IMR-90 (cell line): ENCODE data around the gene GATAD2A. TPM values are rescaled to one million over a fixed set of nuclear protein-coding genes. Genes with fewer than 3 reads are reported as not detected.
A peak's percentile ranks its signal among the peaks of the same experiment; 100 is the strongest.

Experiments used
- ATAC-seq: fragments of 200-7000 bp; cut with Tn5 transposase; 2 replicates; pipeline ENCODE4 v1.9.1; 2020; ENCODE audit warnings: low read depth, mild to moderate bottlenecking, moderate library complexity
- BruUV-seq: library from RNA; stranded (reverse); fragments of 400-500 nt; replicated peaks from 2 replicates; lab custom pipeline; 2021; lab: Mats Ljungman, UMichigan
- CTCF ChIA-PET: fragments of 300-600 bp; formaldehyde crosslinking; extraction: SDS; loops from one replicate; lab custom pipeline; 2021; ENCODE audit warnings: antibody characterized with exemption; lab: Yijun Ruan, JAX
- POLR2A ChIA-PET: fragments of 300-600 bp; sonication (Branson Sonifier 250); formaldehyde crosslinking; loops from one replicate; lab custom pipeline; 2022; ENCODE audit warnings: antibody characterized with exemption; ENCODE audit not compliant: unreplicated experiment; lab: Charles Lee
- DNase-seq: peaks from one replicate; pipeline ENCODE4 v3.0.0; 2013
- H2AFZ ChIP-seq: replicated peaks from 2 replicates; pipeline ENCODE3; 2013; ENCODE audit warnings: low read length, mild to moderate bottlenecking; ENCODE audit not compliant: poor library complexity
- H2AK5ac ChIP-seq: 2 replicates; pipeline ENCODE4 v1.6.1; 2013; ENCODE audit warnings: low read depth, low read length, inconsistent platforms
- H2AK9ac ChIP-seq: replicated peaks from 2 replicates; pipeline ENCODE3; 2013; ENCODE audit warnings: mild to moderate bottlenecking, low read depth, low read length, moderate library complexity; ENCODE audit not compliant: poor library complexity
- H2BK120ac ChIP-seq: 2 replicates; pipeline ENCODE4 v1.6.1; 2013; ENCODE audit warnings: low read depth, low read length, inconsistent platforms
- H2BK15ac ChIP-seq: 3 replicates; pipeline ENCODE4 v1.6.1; 2013; ENCODE audit warnings: low read depth, low read length, inconsistent platforms
- H2BK20ac ChIP-seq: 2 replicates; pipeline ENCODE4 v1.6.1; 2013; ENCODE audit warnings: low read depth, mild to moderate bottlenecking, inconsistent platforms, low read length, moderate library complexity
- H2BK5ac ChIP-seq: 2 replicates; pipeline ENCODE4 v1.6.1; 2013; ENCODE audit warnings: mild to moderate bottlenecking, low read depth, low read length, inconsistent platforms; ENCODE audit not compliant: poor library complexity, severe bottlenecking
- H3K14ac ChIP-seq: replicated peaks from 2 replicates; pipeline ENCODE4 v1.6.1; 2013; ENCODE audit warnings: low read depth, low read length, inconsistent platforms
- H3K18ac ChIP-seq: 2 replicates; pipeline ENCODE4 v1.6.1; 2013; ENCODE audit warnings: low read depth, low read length, control low read depth
- H3K23ac ChIP-seq: 2 replicates; pipeline ENCODE4 v1.6.1; 2013; ENCODE audit warnings: low read depth, low read length, inconsistent platforms
- H3K27ac ChIP-seq: 2 replicates; pipeline ENCODE4 v1.5.1; 2013; ENCODE audit warnings: mild to moderate bottlenecking, control low read depth, low read length; ENCODE audit not compliant: insufficient read depth
- H3K27me3 ChIP-seq: 2 replicates; pipeline ENCODE4 v1.6.1; 2013; ENCODE audit warnings: low read length; ENCODE audit not compliant: control insufficient read depth, insufficient read depth
- H3K36me3 ChIP-seq: 2 replicates; pipeline ENCODE4 v1.6.1; 2013; ENCODE audit warnings: low read length, mixed read lengths; ENCODE audit not compliant: control insufficient read depth, insufficient read depth
- H3K4ac ChIP-seq: 2 replicates; pipeline ENCODE4 v1.6.1; 2013; ENCODE audit warnings: low read depth, low read length, inconsistent platforms
- H3K4me1 ChIP-seq: 2 replicates; pipeline ENCODE4 v1.6.1; 2013; ENCODE audit warnings: low read length, mixed read lengths; ENCODE audit not compliant: control insufficient read depth, insufficient read depth
- H3K4me2 ChIP-seq: 2 replicates; pipeline ENCODE4 v1.6.1; 2013; ENCODE audit warnings: low read depth, mild to moderate bottlenecking, control low read depth, low read length, moderate library complexity
- H3K4me3 ChIP-seq: 2 replicates; pipeline ENCODE4 v1.5.1; 2013; ENCODE audit warnings: low read depth, mild to moderate bottlenecking, control low read depth, low read length, moderate library complexity; ENCODE audit not compliant: insufficient read depth
- H3K56ac ChIP-seq: 2 replicates; pipeline ENCODE4 v1.6.1; 2013; ENCODE audit warnings: low read length, inconsistent platforms; ENCODE audit not compliant: insufficient read depth; ENCODE audit errors: extremely low read depth
- H3K79me1 ChIP-seq, 2 experiments: 2 replicates each; pipeline ENCODE4 v1.6.1; 2013; ENCODE audit warnings: low read length in 2 of 2, inconsistent platforms in 1 of 2, low read depth in 1 of 2
- H3K9ac ChIP-seq: 2 replicates; pipeline ENCODE4 v1.6.1; 2013; ENCODE audit warnings: low read depth, low read length, control low read depth
- H3K9me1 ChIP-seq: 2 replicates; pipeline ENCODE4 v1.6.1; 2013; ENCODE audit warnings: low read length, inconsistent platforms; ENCODE audit not compliant: insufficient read depth
- H3K9me3 ChIP-seq: 2 replicates; pipeline ENCODE4 v1.6.1; 2013; ENCODE audit warnings: low read length; ENCODE audit not compliant: control insufficient read depth, insufficient read depth
- H4K20me1 ChIP-seq: 2 replicates; pipeline ENCODE4 v1.6.1; 2013; ENCODE audit warnings: low read length, inconsistent platforms; ENCODE audit not compliant: insufficient read depth
- H4K5ac ChIP-seq: 2 replicates; pipeline ENCODE4 v1.6.1; 2013; ENCODE audit warnings: mild to moderate bottlenecking, low read depth, low read length, control low read depth
- H4K8ac ChIP-seq, 2 experiments: 2 replicates each; pipeline ENCODE4 v1.6.1; 2013; ENCODE audit warnings: low read depth in 2 of 2, low read length in 2 of 2, control low read depth in 1 of 2, inconsistent platforms in 1 of 2
- H4K91ac ChIP-seq: 2 replicates; pipeline ENCODE4 v1.6.1; 2013; ENCODE audit warnings: low read depth, low read length, inconsistent platforms; ENCODE audit not compliant: insufficient read depth
- BHLHE40 ChIP-seq: fragments of 150-350 bp; IDR thresholded peaks from 2 replicates; pipeline ENCODE4 v1.6.1; 2016; ENCODE audit warnings: mild to moderate bottlenecking, low read depth, low read length
- CEBPB ChIP-seq: IDR thresholded peaks from 2 replicates; pipeline ENCODE4 v1.6.1; 2012; ENCODE audit warnings: low read depth, low read length, improper control_type of control experiment
- CHD1 ChIP-seq: IDR thresholded peaks from 2 replicates; pipeline ENCODE4 v1.6.1; 2012; ENCODE audit warnings: low read depth, low read length, improper control_type of control experiment
- CTCF ChIP-seq: conservative IDR thresholded peaks from 2 replicates; pipeline ENCODE4 v1.5.1; 2012; ENCODE audit warnings: mild to moderate bottlenecking, low read depth, low read length, improper control_type of control experiment
- FOS ChIP-seq: fragments of 150-350 bp; IDR thresholded peaks from 2 replicates; pipeline ENCODE4 v1.6.1; 2016; ENCODE audit warnings: low read depth, low read length
- MAFK ChIP-seq: IDR thresholded peaks from 2 replicates; pipeline ENCODE4 v1.6.1; 2012; ENCODE audit warnings: low read depth, low read length, improper control_type of control experiment
- MAZ ChIP-seq: IDR thresholded peaks from 2 replicates; pipeline ENCODE4 v1.6.1; 2012; ENCODE audit warnings: low read depth, mild to moderate bottlenecking, low read length, improper control_type of control experiment, moderate library complexity, borderline replicate concordance
- MXI1 ChIP-seq: IDR thresholded peaks from 2 replicates; pipeline ENCODE4 v1.6.1; 2012; ENCODE audit warnings: low read depth, mild to moderate bottlenecking, low read length, moderate library complexity, borderline replicate concordance
- NFE2L2 ChIP-seq: fragments of 150-350 bp; IDR thresholded peaks from 2 replicates; pipeline ENCODE4 v1.6.1; 2016; ENCODE audit warnings: low read depth, mild to moderate bottlenecking, low read length
- POLR2A ChIP-seq: IDR thresholded peaks from 2 replicates; pipeline ENCODE4 v1.6.1; 2012; ENCODE audit warnings: mild to moderate bottlenecking, low read depth, low read length
- RAD21 ChIP-seq: IDR thresholded peaks from 2 replicates; pipeline ENCODE4 v1.6.1; 2012; ENCODE audit warnings: low read length, improper control_type of control experiment
- RCOR1 ChIP-seq: IDR thresholded peaks from 2 replicates; pipeline ENCODE4 v1.6.1; 2012; ENCODE audit warnings: mild to moderate bottlenecking, low read length, improper control_type of control experiment; ENCODE audit not compliant: insufficient replicate concordance
- RFX5 ChIP-seq: IDR thresholded peaks from 2 replicates; pipeline ENCODE4 v1.8.0; 2012; ENCODE audit warnings: low read depth, mild to moderate bottlenecking, low read length, moderate library complexity
- SMC3 ChIP-seq: fragments of 150-350 bp; IDR thresholded peaks from 2 replicates; pipeline ENCODE4 v1.6.1; 2016; ENCODE audit warnings: low read depth, mild to moderate bottlenecking, antibody characterized with exemption, low read length, moderate library complexity
- USF2 ChIP-seq: fragments of 150-350 bp; IDR thresholded peaks from 2 replicates; pipeline ENCODE4 v1.6.1; 2017; ENCODE audit warnings: mild to moderate bottlenecking, antibody characterized with exemption, low read length, low read depth
- WGBS, 2 experiments: methylation state at CpG; one replicate each; pipeline versions ENCODE4 v1.1.5 to v1.1.7; 2013; ENCODE audit warnings: missing lambda C conversion rate in 2 of 2; ENCODE audit not compliant: insufficient read length in 1 of 2; ENCODE audit errors: extremely low coverage in 2 of 2; 5-methylcytosine and 5-hydroxymethylcytosine counted together
- dilution Hi-C: fragments of 300-500 bp; cut with HindIII; formaldehyde crosslinking; loops from one replicate; pipeline ENCODE4 v1.14.3; 2018; ENCODE audit warnings: low sequenced_read_pairs; ENCODE audit not compliant: unreplicated experiment
- in situ Hi-C: fragments of 300-500 bp; cut with MboI; formaldehyde crosslinking; loops from 3 replicates; pipeline ENCODE4 v1.14.3; 2019; ENCODE audit warnings: low sequenced_read_pairs, inconsistent platforms, mixed read lengths
- intact Hi-C: fragments of 100-400 bp; cut with micrococcal nuclease; formaldehyde crosslinking; loops from 2 replicates; pipeline ENCODE4 v1.10.0; 2022
- polyA plus RNA-seq, 3 experiments: library from polyadenylated mRNA; depleted of rRNA; stranded (reverse); fragments of >200 nt; gene quantifications; 2 replicates each; pipeline ENCODE4 v1.2.3, GENCODE V29; 2012; ENCODE audit warnings: low replicate concordance in 1 of 3
- total RNA-seq: library from RNA; depleted of rRNA; stranded (reverse); fragments of >200 nt; gene quantifications from 2 replicates; pipeline ENCODE4 v1.2.3, GENCODE V29; 2012
- TF ChIP-seq, protein P1 (sequence below): fragments of 150-350 bp; IDR thresholded peaks from 2 replicates; pipeline ENCODE4 v1.6.1; 2016; ENCODE audit warnings: low read depth, mild to moderate bottlenecking, low read length, moderate library complexity, borderline replicate concordance

Gene GATAD2A
- total and polyA plus RNA-seq, 2 of the 4 experiments (the other 2 are of a cell fraction), result 23.5 to 33.2 TPM

DNA sequence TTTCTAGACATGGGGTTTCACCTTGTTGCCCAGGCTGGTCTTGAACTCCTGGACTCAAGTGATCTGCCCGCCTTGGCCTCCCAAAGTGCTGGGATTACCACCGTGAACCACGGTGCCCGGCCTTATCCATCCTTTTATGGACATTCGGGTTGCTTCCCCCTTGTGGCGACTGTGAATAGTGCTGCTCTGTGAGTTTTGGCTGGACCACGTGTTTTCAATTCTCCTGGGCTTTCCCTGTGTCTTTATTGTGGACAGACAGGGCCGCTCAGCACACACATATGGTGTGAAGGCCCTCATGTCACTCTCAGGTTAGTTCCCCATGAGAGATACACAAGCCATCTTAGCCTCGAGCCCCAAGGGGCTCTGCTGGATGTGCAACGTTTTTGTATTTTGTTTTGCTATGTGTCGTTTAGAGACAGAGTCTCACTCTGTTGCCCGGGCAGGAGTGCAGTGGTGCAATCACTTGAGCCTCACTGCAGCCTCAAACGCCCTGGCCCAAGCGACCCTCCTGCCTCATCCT lies 44.3 kb upstream of the GATAD2A start:
- H3K18ac ChIP-seq, result no peak overlapping the region
- no TSS peak for BruUV-seq
- H3K27ac ChIP-seq, result no peak overlapping the region
- H2BK120ac ChIP-seq, result no peak overlapping the region
- ATAC-seq, result peak; percentile 93
- H2BK20ac ChIP-seq, result no peak overlapping the region
- H4K8ac ChIP-seq, result peak overlapping the region in 1 of 2 experiments; percentile 85; a peak in 2 of 4 replicates
- peak; percentile 80 for DNase-seq
- H3K4me1 ChIP-seq, result no peaks in the 10 kb centered on the region
- H4K5ac ChIP-seq, result no peak overlapping the region
- no peaks in the 10 kb centered on the region for H3K9me1 ChIP-seq
- H3K4me3 ChIP-seq, result no peak overlapping the region
- no peak overlapping the region for H3K56ac ChIP-seq
- peak overlapping the region; percentile 92 for H2AK9ac ChIP-seq
- no peak overlapping the region for H4K91ac ChIP-seq
- intact Hi-C loops (no loop called here), in situ Hi-C loops (no loop called here), dilution Hi-C loops (no loop called here)
- ChIA-PET POLR2A (no interaction called here), CTCF (interaction anchor here (0.6 to 1.4 kb wide), 3 partner anchors 22 to 136 kb away, joined by 3 to 5 read pairs (median 4); no protein-coding TSS in a partner anchor)
- TF ChIP-seq BHLHE40, result no peak
- TF ChIP-seq CEBPB, result no peak
- TF ChIP-seq, protein P1, sequence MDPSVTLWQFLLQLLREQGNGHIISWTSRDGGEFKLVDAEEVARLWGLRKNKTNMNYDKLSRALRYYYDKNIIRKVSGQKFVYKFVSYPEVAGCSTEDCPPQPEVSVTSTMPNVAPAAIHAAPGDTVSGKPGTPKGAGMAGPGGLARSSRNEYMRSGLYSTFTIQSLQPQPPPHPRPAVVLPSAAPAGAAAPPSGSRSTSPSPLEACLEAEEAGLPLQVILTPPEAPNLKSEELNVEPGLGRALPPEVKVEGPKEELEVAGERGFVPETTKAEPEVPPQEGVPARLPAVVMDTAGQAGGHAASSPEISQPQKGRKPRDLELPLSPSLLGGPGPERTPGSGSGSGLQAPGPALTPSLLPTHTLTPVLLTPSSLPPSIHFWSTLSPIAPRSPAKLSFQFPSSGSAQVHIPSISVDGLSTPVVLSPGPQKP, result no peak
- no peak for TF ChIP-seq FOS
- no peak for TF ChIP-seq MAFK
- TF ChIP-seq MXI1, result peak; percentile 54; the same call in 1 of the 2 replicates
- no peak for TF ChIP-seq MAZ
- peak; percentile 72 for TF ChIP-seq CTCF
- peak; percentile 33 for TF ChIP-seq RAD21
- TF ChIP-seq SMC3, result peak; percentile 51
- no peak for TF ChIP-seq POLR2A
- peak; percentile 67; the same call in 1 of the 2 replicates for TF ChIP-seq USF2
- TF ChIP-seq RCOR1, result no peak
- TF ChIP-seq NFE2L2, result no peak
- TF ChIP-seq RFX5, result no peak
- no peak for TF ChIP-seq CHD1
- WGBS, 2 experiments, result 7% methylated on average over 3 of the region's 14 CpGs; no CpG with 5 or more reads in 1 of the 2 experiments
- H3K36me3 ChIP-seq, result peaks cover 16% of the 10 kb centered on the region
- no peak overlapping the region for H3K14ac ChIP-seq
- no peak overlapping the region for H2BK5ac ChIP-seq
- H4K20me1 ChIP-seq, result no peaks in the 10 kb centered on the region
- H3K23ac ChIP-seq, result no peak overlapping the region
- H3K9ac ChIP-seq, result no peak overlapping the region
- no peaks in the 10 kb centered on the region for H3K9me3 ChIP-seq
- peak overlapping the region; percentile 45; the same call in 1 of the 2 replicates for H3K4ac ChIP-seq
- no peak overlapping the region for H2BK15ac ChIP-seq
- H3K79me1 ChIP-seq, result no peaks in the 10 kb centered on the region; a peak in 1 of 4 replicates
- peak overlapping the region; percentile 80; the same call in 1 of the 2 replicates for H2AK5ac ChIP-seq
- no peaks in the 10 kb centered on the region for H3K27me3 ChIP-seq
- peak overlapping the region; percentile 85 for H2AFZ ChIP-seq
- H3K4me2 ChIP-seq, result no peak overlapping the region
